Stimulated activated CD4-positive, alpha-beta T cell treated with anti-CD3 and anti-CD28 coated beads, TNF-alpha, amount 100 ng/mL, for 4 hours (primary cell): ENCODE results near the gene PNP.
"Not testable (repeated sequence)": the region's sequence is repeated elsewhere in the genome, so short reads cannot be mapped to it uniquely, and the experiment has no call there.

Source experiments
- DNase-seq, 3 experiments: peaks; one replicate each; pipeline ENCODE4 v3.0.0-alpha.2; 2020; ENCODE audit warnings: low read depth in 3 of 3

The PNP gene

DNA sequence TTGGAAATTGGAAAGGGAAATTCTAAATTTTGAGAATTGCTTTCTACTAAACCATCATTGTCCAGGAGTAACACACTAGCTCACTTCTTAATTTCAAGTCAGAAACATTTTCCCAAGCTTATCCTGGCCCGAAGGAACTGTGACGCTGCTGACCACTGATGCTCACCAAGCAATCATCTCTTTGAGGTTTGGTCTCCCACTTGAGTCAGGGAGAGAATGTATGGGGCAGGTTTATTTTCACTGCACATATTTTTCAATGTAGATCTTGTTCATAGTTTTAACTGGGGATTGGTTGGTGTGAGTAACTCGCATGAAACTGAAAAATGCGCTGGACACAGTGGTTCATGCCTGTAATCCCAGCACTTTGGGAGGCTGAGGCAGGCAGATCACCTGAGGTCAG lies 23.3 kb downstream of the PNP start:
- no peak for DNase-seq

- no peak for DNase-seq
These were observed 24.4 kb downstream of the PNP start for GRCh38 chr14:20493634-20494033.

DNA sequence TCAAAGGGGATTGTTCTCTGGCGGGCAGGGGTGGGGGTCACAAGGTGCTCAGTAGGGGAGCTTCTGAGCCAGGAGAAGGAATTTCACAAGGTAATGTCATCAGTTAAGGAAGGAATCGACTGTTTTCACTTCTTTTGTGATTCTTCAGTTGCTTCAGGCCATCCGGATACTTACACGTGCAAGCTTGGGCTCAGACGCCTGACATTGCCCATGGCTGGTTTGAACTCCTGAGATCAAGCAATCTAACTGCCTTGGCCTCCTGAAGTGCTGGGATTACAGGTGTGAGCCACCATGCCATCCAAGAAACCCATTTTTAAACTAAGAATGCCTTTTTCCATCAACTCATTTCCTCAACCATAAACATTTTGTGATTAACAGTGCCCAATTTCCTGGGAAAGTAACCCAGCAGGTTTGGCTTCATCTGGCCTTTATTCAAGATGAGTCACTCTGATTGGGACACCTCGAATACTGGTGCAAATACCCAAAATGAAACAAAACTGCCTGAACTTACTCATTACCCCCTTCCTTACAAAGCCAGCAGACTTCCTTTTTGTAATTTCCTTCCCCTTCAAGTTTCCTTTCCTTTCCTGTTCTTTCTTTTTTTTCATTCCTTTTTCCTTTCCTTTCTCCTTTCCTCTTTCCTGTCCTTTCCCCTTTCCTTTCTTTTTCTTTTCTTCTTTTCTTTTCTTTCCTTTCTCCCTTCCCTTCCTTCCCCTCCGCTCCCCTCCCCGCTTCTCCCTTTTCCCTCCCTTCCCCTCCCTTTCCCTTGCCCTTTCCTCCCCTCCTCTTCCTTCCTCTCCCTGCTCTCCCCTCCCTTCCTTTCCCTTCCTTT lies 25.9 kb downstream of the PNP start:
- no peak for DNase-seq

DNA sequence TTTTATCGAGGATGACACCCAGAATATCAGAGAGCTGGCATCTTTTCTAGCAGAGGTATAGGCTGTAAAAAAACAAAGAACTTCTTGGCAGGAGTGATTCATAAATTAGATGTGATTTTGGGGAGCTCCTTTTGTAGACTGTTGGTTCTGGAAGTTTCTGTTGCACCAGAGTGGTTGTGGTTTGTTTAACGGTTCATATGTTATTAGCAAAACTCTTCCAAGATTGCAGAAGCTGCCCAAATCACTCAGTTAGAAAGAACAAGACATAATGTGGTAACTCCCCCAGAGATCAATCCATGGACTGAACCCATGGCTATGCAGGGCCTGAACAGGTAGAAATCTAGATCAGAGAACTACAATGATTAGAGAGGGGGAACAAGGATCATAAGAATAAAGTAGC lies 29.4 kb downstream of the PNP start:
- no peak for DNase-seq

DNA sequence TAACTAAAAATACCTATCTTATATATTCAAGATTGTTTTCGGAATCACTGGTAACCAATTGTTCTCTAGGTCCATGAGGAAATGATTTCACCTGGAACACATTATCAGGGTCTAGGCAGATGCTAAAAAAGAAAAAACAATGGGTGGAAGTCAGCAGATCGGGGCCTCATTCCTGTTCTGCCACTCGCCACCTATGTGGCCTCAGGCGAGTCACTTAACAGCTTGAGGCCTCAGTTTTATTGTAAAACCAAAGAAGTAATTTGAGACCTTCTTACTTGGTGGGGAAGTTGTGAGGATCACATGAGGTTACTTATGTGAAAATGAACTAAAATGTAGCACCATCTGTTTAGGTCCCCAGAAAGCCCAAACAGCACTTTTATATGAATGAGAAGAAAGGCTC lies 29.9 kb downstream of the PNP start:
- DNase-seq = no peak

GRCh38 chr14:20499881-20500280 lies 30.7 kb downstream of the PNP start:
- DNase-seq = no peak

- DNase-seq = no peak
These were observed 32.1 kb downstream of the PNP start for GRCh38 chr14:20501346-20501745.

DNA sequence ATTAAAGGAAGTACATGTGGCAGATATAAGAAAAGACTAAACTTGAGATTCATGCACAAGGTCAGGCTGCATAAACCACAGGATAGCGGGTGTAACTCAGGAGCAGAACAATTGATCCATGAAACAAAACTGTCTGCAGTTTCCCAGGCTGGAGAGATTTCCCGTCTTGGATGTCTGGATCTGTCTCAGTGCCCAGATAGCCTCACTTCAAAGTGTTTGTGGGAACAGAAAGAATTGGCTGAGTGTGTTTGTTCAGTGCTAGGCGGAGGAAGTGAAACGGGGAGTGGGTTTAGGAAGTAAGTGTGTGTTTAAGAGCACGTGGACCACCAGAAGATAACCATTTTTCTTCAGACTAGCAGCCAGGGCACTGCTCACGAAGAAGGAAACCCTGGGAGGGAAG lies 34.7 kb downstream of the PNP start:
- no peak for DNase-seq

DNA sequence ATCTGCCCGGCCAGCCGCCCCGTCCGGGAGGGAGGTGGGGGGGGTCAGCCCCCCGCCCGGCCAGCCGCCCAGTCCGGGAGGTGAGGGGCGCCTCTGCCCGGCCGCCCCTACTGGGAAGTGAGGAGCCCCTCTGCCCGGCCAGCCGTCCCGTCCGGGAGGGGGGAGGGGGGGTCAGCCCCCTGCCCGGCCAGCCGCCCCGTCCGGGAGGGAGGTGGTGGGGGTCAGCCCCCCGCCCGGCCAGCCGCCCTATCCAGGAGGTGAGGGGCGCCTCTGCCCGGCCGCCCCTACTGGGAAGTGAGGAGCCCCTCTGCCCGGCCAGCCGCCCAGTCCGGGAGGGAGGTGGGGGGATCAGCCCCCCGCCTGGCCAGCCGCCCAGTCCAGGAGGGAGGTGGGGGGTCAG lies 37.1 kb downstream of the PNP start:
- DNase-seq = not testable (repeated sequence)

GRCh38 chr14:20506752-20507151 lies 37.5 kb downstream of the PNP start:
- not testable (repeated sequence) for DNase-seq

DNA sequence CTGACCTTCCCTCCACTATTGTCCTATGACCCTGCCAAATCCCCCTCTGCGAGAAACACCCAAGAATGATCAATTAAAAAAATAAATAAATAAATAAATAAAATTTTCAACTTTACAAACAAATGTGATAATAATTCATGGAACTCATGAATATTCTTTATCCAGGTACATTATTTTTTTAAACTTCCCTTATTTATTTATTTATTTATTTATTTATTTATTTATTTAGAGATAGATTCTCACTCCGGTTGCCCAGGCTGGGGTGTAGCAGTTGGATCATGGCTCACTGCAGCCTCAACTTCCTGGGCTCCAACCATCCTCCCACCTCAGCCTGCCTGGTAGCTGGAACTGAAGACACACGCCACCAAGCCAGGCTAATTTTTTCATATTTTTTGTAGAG lies 38.3 kb downstream of the PNP start:
- not testable (repeated sequence) for DNase-seq

GRCh38 chr14:20508367-20508766 lies 39.2 kb downstream of the PNP start:
- no peak for DNase-seq

DNA sequence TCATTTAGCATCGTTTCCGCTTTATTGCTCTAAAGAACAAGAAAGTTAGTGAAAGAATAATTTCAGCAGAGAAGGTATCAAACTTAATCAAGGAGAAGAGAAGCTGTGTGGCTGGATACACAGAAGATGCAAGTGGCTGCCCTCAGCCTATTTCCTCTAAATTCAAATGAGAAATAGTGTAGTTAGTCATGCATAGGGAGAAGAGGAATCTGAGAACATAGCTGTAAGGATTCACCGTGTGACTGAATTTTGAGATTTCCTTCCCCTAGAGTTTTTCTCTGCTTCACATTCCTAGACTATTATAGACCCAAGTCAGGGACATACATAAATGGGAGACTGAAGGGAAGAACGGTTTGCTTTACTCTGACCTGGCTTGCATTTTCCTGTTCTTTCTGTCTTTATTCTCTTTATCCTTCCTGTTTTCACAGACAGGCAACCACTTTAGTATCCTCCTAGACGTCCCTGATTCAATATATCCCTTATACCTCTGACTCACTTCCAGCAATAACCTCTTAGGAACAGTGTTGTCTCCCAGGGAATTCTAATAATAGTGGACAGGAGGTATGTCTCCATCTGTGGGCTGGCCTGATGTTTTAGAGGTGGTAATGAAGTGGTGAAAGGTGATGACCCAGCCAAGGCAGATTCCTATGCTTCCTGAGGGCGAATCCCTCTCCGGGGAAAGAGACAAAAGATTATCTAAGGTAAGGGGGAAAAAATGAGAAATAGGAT lies 43.1 kb downstream of the PNP start:
- DNase-seq = no peak

DNA sequence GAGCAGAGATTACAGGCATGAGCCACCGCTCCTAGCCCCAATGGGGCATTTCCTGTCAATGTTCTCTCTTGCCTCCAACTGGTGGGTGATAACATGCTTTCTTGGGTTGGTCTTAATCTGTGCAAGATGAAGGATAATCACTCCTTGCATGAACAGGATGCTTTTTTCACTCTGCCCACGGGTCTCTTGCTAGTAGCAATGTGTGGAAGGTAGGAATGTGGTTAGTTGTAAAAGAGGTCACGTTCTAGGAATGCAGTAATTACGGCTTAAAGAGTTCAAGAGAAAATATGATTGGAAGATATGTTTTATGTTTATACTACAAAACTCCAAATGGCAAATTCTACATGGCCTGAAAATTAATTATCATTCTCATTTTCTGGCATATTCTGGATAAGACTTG lies 46.6 kb downstream of the PNP start:
- DNase-seq = no peak

DNA sequence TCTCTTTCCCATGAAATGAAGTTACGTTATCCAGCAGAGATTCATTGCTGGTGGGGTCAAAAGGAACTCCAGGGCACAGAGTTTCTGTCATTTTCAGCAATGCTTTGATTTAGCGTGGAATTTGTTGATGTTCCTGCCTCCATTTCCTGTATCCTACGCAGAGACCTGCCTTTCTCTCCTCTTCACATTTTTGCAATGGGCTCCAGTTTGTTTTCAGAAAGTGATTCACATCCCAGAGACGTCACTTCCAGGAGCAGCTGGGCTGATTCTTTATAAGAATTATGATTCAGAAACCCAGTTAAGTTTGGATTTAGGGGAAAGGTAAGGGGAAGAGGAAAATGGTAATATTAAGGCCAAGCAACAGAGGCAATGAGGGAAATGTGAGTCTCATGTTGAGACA lies 47.7 kb downstream of the PNP start:
- no peak for DNase-seq

GRCh38 chr14:20522332-20522731 lies 53.1 kb downstream of the PNP start:
- DNase-seq = no peak

- no peak for DNase-seq
These were observed 54.8 kb downstream of the PNP start for GRCh38 chr14:20524027-20524426.
